GM23248 (cell line): ENCODE results near the gene NUMA1.

Experiments
- EZH2 ChIP-seq: fragments of 200-600 bp; sonication (generic); IDR thresholded peaks from 2 replicates; pipeline ENCODE4 v1.6.1; 2018; ENCODE audit warnings: antibody characterized with exemption, mild to moderate bottlenecking; ENCODE audit not compliant: insufficient read depth, poor library complexity, severe bottlenecking
- EZH2phosphoT487 ChIP-seq: fragments of 200-600 bp; sonication (generic); IDR thresholded peaks from 2 replicates; pipeline ENCODE4 v1.6.1; 2018; ENCODE audit warnings: antibody characterized with exemption, moderate library complexity, mild to moderate bottlenecking, low read depth; ENCODE audit not compliant: insufficient read depth

- TF ChIP-seq EZH2phosphoT487 (no peak), EZH2 (no peak)
Measured at GRCh38 chr11:71996946-71997345, 83.4 kb downstream of the NUMA1 start.
